Tibial artery (tissue), 4 donors: ENCODE results near the gene SOCS7.

Experiments
- DNase-seq, 2 donors: peaks; one replicate each; pipeline ENCODE4 v3.0.0-alpha.2; 2019
- H3K27ac ChIP-seq, 2 donors: fragments of 200-600 bp; sonication (generic) in 1 of 2; 1 replicate in 1 of 2; 2 replicates in 1 of 2; pipeline ENCODE4 v1.5.1; 2018 to 2019; ENCODE audit warnings: mild to moderate bottlenecking in 1 of 2
- H3K27me3 ChIP-seq, 2 donors: fragments of 200-600 bp; sonication (generic) in 1 of 2; one replicate each; pipeline versions ENCODE4 v1.5.1 to v1.6.0; 2016 to 2019
- H3K36me3 ChIP-seq, 3 donors: fragments of 200-600 bp; sonication (generic) in 2 of 3; one replicate each; pipeline ENCODE4 v1.5.1; 2016 to 2019; ENCODE audit warnings: mild to moderate bottlenecking in 2 of 3
- H3K4me1 ChIP-seq, 4 donors: fragments of 200-600 bp; sonication (generic) in 2 of 4; 1 replicate in 3 of 4; 2 replicates in 1 of 4; pipeline ENCODE4 v1.5.1; 2016 to 2019
- H3K4me3 ChIP-seq, 2 donors: fragments of 200-600 bp; sonication (generic) in 1 of 2; 1 replicate in 1 of 2; 2 replicates in 1 of 2; pipeline ENCODE4 v1.5.1; 2018 to 2019; ENCODE audit warnings: mild to moderate bottlenecking in 2 of 2
- H3K9me3 ChIP-seq, 3 donors: fragments of 200-600 bp; sonication (generic) in 1 of 3; one replicate each; pipeline ENCODE4 v1.5.1; 2016 to 2019
- intact Hi-C: fragments of 100-400 bp; cut with DNase I; formaldehyde crosslinking; loops from one replicate; pipeline ENCODE4 v1.15.0; 2023; ENCODE audit warnings: low total_unique reads
- TF ChIP-seq, protein P1 (sequence below), 2 experiments: fragments of 200-600 bp in 1 of 2; fragments of 450-650 bp in 1 of 2; IDR thresholded peaks; one replicate each; pipeline ENCODE4 v1.5.1; 2017 to 2019; ENCODE audit warnings: antibody characterized with exemption in 2 of 2, mild to moderate bottlenecking in 1 of 2, moderate library complexity in 1 of 2

SOCS7 gene

DNA sequence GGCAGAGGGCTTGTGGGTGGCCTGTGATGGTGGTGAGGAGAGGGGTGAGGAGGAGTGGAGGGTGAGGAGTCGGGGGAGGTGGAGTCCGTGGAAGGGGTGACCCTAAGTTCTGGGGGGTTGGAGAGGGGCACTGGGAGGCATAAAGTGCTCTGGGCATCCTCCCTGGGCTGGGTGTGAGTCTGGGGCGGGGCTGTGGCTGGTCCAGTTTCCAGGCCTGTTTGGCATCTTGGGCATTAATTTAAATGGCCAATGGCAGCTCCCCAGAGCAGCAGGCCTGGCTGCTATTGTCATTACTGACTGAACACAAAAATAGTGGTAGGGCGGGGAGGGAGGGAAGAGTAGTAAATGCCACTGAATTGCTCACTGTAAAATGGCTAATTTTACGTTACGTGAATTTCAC lies 68.9 kb downstream of the SOCS7 start:
- intact Hi-C loops = loop anchor here (5.0 kb wide), 1 partner anchor 72 kb away; no protein-coding TSS in a partner anchor
- DNase-seq = no peak
- Histone ChIP-seq H3K27ac (peak overlapping the region; percentile 72 to 78), H3K36me3 (no peaks in the 10 kb centered on the region), H3K27me3 (peaks cover 0 to 7% of the 10 kb centered on the region in 2 donors), H3K4me3 (peak overlapping the region in 1 of 2 donors; percentile 30), H3K4me1 (peaks cover 0 to 56% (median 46%) of the 10 kb centered on the region in 4 donors), H3K9me3 (no peaks in the 10 kb centered on the region)
- TF ChIP-seq, protein P1, sequence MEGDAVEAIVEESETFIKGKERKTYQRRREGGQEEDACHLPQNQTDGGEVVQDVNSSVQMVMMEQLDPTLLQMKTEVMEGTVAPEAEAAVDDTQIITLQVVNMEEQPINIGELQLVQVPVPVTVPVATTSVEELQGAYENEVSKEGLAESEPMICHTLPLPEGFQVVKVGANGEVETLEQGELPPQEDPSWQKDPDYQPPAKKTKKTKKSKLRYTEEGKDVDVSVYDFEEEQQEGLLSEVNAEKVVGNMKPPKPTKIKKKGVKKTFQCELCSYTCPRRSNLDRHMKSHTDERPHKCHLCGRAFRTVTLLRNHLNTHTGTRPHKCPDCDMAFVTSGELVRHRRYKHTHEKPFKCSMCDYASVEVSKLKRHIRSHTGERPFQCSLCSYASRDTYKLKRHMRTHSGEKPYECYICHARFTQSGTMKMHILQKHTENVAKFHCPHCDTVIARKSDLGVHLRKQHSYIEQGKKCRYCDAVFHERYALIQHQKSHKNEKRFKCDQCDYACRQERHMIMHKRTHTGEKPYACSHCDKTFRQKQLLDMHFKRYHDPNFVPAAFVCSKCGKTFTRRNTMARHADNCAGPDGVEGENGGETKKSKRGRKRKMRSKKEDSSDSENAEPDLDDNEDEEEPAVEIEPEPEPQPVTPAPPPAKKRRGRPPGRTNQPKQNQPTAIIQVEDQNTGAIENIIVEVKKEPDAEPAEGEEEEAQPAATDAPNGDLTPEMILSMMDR (IDR thresholded peaks at IDR 0.05) = no peak

GRCh38 chr17:38421171-38421841 lies 69.7 kb downstream of the SOCS7 start:
- peak overlapping the region in 1 of 2 donors; percentile 30 for H3K4me3 ChIP-seq
- intact Hi-C loops = loop anchor here (5.0 kb wide), 1 partner anchor 71 kb away; no protein-coding TSS in a partner anchor
- TF ChIP-seq, protein P1 (IDR thresholded peaks at IDR 0.05) = no peak
- no peaks in the 10 kb centered on the region for H3K9me3 ChIP-seq
- peaks cover 0 to 7% of the 10 kb centered on the region in 2 donors for H3K27me3 ChIP-seq
- H3K27ac ChIP-seq = peak overlapping the region; percentile 72 to 78
- H3K4me1 ChIP-seq = peaks cover 0 to 62% (median 49%) of the 10 kb centered on the region in 4 donors
- DNase-seq = no peak
- H3K36me3 ChIP-seq = no peaks in the 10 kb centered on the region

- DNase-seq = no peak
- Histone ChIP-seq H3K9me3 (no peaks in the 10 kb centered on the region), H3K4me3 (no peak overlapping the region), H3K27ac (peak overlapping the region; percentile 72 to 78), H3K27me3 (peaks cover 0 to 7% of the 10 kb centered on the region in 2 donors), H3K36me3 (no peaks in the 10 kb centered on the region), H3K4me1 (peaks cover 0 to 70% (median 56%) of the 10 kb centered on the region in 4 donors)
- TF ChIP-seq, protein P1 (IDR thresholded peaks at IDR 0.05) = no peak
- intact Hi-C loops = loop anchor here (5.0 kb wide), 1 partner anchor 70 kb away; no protein-coding TSS in a partner anchor
These were observed 70.5 kb downstream of the SOCS7 start for GRCh38 chr17:38421871-38422827.

DNA sequence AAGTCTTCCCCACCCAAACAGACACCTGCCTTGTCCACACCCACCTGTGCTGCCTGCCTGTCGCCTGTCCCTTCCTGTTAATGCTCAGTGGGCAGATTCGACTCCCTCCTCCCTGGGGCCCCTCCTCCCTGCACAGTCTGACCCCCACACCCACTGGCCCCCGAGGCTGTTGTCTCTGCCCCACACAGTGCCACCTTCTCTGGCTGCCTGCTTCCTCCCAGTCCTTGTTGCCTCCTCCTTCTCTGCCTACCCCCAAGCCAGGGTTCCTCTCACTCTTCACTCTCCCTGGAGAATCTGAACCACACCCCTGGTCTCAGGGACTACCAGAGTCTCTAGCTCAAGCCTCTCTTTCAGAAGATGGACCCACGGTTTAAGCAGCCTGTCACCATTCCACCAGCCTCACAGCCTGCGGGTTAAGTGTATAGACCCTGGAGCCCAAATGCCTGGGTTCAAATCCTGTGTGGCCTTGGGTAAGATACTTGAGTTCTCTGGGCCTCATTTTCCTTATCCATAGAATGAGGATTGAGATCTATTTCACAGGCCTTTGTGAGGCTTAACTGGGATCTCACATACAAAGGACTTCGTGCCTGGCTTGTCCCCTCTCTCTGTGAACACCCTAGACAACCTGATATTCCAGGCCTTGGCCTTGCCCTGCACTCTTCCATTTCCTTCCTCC lies 72.8 kb downstream of the SOCS7 start:
- peaks cover 0 to 72% (median 58%) of the 10 kb centered on the region in 4 donors for H3K4me1 ChIP-seq
- TF ChIP-seq, protein P1 (IDR thresholded peaks at IDR 0.05) = no peak
- no peaks in the 10 kb centered on the region for H3K27me3 ChIP-seq
- no peak for DNase-seq
- peak overlapping the region; percentile 83 to 91 for H3K27ac ChIP-seq
- H3K4me3 ChIP-seq = no peak overlapping the region
- intact Hi-C loops = loop anchor here (5.0 kb wide), 1 partner anchor 68 kb away; no protein-coding TSS in a partner anchor
- H3K36me3 ChIP-seq = no peaks in the 10 kb centered on the region
- no peaks in the 10 kb centered on the region for H3K9me3 ChIP-seq

- H3K36me3 ChIP-seq = no peaks in the 10 kb centered on the region
- H3K4me1 ChIP-seq = peaks cover 0 to 72% (median 57%) of the 10 kb centered on the region in 4 donors
- DNase-seq = no peak
- TF ChIP-seq, protein P1 (IDR thresholded peaks at IDR 0.05) = no peak
- intact Hi-C loops = no loop called here
- H3K27ac ChIP-seq = peak overlapping the region; percentile 83 to 91
- H3K27me3 ChIP-seq = no peaks in the 10 kb centered on the region
- H3K9me3 ChIP-seq = no peaks in the 10 kb centered on the region
- H3K4me3 ChIP-seq = no peak overlapping the region
These were observed 73.4 kb downstream of the SOCS7 start for GRCh38 chr17:38425031-38425430.
